HG03175 (cell line): Measurements from ENCODE around the gene DNAJB6.

Experiments used
- ATAC-seq: cut with Tn5 transposase; IDR thresholded peaks from one replicate; pipeline ENCODE4 v1.9.1; 2021; ENCODE audit warnings: mild to moderate bottlenecking, moderate library complexity; ENCODE audit not compliant: unreplicated experiment

The DNAJB6 gene

GRCh38 chr7:157462419-157462771 is 125.6 kb downstream of the DNAJB6 start:
- no peak for ATAC-seq

- no peak for ATAC-seq
Observed at GRCh38 chr7:157462840-157463239, 126.0 kb downstream of the DNAJB6 start.

GRCh38 chr7:157463245-157463644 is 126.4 kb downstream of the DNAJB6 start:
- no peak for ATAC-seq

GRCh38 chr7:157464111-157464970 is 127.5 kb downstream of the DNAJB6 start:
- no peak for ATAC-seq

DNA sequence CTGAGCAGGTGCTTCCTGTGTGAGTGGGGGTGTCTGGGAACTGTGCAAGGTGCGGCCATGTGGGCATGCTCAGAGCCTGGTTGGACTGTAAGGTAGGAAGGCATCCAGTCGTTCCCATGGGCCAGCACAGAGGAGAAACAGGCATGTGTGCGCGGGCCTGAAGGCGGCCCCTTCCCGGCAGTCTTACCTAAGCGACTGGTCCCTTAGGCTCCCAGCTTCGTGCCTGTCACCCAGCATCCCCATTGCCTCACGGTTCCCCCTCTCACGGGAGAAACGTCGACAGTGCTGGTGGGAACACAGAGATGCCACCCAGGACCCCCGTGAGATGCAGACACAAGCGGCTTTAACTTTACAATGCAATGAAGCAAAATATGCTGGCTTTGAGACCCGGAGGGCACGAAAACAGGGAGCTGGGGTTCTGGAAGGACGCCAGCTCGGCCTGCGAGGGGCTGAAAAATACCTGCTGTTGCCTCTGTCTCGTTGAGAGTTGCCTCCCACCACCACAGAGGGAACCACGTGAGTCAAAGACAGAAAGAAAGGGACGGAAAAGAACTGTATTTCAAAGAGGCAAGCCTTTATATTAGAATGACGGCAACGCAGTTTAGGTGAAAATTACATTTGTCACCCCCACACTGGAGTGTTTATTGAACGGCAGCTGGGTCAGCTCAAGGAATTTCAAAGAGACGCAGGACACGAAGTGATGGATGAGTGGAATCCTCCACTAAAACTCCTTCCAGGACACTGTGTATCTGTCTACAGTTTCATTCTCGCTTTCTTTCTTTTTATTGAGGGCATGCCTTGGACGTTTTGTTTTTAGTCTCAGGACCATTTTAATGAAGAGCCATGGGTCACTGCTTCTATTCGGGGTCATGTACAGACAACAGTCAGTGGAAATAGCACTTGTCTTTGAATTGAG is 128.4 kb downstream of the DNAJB6 start:
- no peak for ATAC-seq

DNA sequence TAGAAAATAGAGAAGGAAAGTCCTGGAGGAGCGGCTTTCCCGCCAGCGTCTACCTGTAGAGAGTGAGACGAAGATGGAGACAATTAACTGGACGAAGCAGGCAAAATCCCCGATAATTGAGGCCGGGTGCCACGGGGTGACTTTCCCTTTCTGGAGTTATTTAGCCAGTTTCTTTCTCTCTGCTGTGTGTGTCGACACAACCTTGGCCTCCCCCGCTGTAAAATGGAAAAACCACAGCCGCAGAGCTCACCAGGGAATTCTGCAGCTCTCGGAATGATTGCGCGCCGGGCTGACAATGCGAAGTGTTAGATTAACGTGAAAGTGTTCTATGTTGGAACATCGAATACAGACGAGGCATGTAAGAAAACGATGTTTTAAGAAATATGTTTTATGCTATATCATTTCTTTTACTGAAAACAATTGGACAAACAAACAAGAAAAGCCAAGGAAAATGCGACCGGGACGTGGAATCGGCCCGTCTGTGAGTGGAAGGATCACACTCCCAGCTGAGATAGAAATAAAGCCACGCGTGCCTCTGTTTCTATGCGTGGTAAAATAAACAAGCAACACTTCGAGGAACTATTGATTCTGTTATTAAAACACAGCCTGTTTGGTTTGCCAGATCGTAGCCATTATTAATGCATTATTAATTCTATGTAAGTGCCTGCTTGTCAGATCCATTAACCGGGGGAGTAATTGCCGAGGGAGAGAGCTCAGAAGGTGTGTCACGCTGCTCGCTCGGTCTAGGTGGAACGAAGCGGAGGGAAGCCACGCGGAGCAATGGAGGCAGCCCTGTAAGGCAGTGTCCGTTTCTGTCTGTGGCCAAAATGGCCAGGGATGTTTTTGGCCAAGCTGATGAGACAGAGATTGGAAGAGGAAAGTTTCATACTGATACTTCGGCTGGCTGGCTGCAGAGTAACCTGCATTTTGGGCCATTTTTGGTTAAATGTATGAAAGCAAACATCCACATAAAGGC is 129.4 kb downstream of the DNAJB6 start:
- no peak for ATAC-seq

DNA sequence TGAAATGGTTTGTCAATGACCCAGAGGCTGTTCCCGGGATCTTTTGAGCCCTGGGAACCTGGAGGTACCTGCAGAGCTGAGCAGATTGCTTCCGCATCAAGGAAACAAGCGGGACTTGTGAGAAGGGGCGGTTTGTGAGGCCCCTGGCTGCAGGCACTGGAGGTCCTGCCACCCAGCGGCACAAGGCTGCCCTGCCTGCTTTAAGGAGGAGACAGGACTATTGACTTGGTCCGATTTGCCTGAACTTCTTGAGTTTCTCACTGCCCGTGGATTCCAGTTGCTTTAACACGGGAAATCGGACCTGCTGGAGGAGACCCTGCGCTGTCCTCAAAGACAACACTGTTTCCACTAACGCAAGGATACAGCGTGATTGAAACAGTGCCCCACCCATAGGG is 130.1 kb downstream of the DNAJB6 start:
- no peak for ATAC-seq
